ENCODE measurements around the gene PEX19. TPM values are rescaled to one million over a fixed set of nuclear protein-coding genes. Genes with fewer than 3 reads are reported as not detected.
A peak's percentile ranks its signal among the peaks of the same experiment; 100 is the strongest.

The PEX19 gene
- total and polyA plus RNA-seq, 2 experiments from 2014 or later: 82.5 to 172 TPM

DNA sequence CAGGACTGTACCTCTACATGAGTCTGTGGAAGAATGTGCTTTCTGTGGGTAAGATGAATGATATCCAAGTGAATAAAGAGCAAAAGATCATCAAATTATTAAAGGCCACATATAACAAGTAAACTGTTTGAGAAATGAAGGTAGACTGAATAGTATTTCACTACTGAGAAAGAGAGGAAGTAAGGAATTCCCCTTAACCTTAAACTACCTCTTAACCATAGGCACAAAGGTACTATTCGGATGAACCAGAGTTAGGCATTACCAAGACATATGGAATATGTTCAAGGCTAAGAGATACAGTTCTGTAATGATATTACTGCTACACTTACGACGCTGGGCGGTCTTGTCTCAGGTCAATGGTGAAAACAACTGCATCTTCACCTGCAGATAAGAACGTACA lies 48.1 kb downstream of the PEX19 start:
- Histone ChIP-seq H3K36me3 (peaks cover 56% of the 10 kb centered on the region), H3K27me3 (no peaks in the 10 kb centered on the region), H3K9me3 (ENCODE audit: low read depth) (no peaks in the 10 kb centered on the region), H3K4me1 (ENCODE audit: low read depth) (no peaks in the 10 kb centered on the region), H3K27ac (no peak overlapping the region), H3K4me3 (no peak overlapping the region)
- TF ChIP-seq, protein P1, sequence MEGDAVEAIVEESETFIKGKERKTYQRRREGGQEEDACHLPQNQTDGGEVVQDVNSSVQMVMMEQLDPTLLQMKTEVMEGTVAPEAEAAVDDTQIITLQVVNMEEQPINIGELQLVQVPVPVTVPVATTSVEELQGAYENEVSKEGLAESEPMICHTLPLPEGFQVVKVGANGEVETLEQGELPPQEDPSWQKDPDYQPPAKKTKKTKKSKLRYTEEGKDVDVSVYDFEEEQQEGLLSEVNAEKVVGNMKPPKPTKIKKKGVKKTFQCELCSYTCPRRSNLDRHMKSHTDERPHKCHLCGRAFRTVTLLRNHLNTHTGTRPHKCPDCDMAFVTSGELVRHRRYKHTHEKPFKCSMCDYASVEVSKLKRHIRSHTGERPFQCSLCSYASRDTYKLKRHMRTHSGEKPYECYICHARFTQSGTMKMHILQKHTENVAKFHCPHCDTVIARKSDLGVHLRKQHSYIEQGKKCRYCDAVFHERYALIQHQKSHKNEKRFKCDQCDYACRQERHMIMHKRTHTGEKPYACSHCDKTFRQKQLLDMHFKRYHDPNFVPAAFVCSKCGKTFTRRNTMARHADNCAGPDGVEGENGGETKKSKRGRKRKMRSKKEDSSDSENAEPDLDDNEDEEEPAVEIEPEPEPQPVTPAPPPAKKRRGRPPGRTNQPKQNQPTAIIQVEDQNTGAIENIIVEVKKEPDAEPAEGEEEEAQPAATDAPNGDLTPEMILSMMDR (IDR thresholded peaks at IDR 0.05; ENCODE audit: low read depth, low read length): no peak
- DNase-seq (ENCODE audit: low read depth in 1 of 2, low spot score in 1 of 2): no peak

DNA sequence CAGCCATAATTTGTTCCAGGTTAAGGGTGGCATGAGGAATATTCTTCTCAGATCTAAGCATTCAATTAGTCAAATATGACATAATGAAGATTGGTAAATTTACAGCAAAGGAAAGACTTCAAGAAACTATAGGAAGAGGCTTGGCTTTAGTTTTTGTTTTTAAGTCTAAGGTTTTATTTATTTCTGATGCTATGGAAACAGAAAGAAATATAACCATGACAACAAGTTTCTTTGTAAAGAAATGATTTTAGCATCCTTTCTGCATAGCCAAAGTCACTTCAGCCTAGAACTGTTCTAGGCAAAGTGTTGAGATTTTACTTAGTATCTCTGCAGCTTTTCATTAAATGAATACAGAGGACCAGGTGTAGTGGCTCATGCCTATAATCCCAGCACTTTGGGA lies 52.0 kb downstream of the PEX19 start:
- TF ChIP-seq, protein P1 (IDR thresholded peaks at IDR 0.05; ENCODE audit: low read depth, low read length): no peak
- H3K9me3 ChIP-seq (ENCODE audit: low read depth): no peaks in the 10 kb centered on the region
- H3K27me3 ChIP-seq: no peaks in the 10 kb centered on the region
- H3K27ac ChIP-seq: no peak overlapping the region
- no peak overlapping the region for H3K4me3 ChIP-seq
- H3K4me1 ChIP-seq (ENCODE audit: low read depth): no peaks in the 10 kb centered on the region
- DNase-seq (ENCODE audit: low read depth in 1 of 2, low spot score in 1 of 2): no peak
- H3K36me3 ChIP-seq: peaks cover 66% of the 10 kb centered on the region

DNA sequence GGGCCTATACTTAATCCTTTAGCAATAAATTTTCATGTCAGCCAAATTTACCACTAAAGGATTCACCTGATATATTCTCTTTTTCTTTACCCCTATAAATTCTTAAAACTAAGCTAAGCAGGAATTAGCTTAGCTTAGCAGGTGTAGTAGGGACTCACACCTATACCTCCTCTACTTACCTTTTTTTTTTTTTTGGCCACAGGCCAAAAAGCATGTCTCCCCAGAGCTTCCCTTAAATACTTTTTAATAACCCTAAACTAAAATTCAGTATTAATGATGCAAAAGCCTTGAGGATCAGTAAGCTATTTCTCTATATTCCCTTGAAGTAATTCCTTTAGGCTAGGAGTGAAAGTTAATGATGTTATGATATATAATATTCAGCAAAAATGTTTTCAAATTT lies 56.5 kb downstream of the PEX19 start:
- Histone ChIP-seq H3K36me3 (peaks cover 70% of the 10 kb centered on the region), H3K27me3 (no peaks in the 10 kb centered on the region)

DNA sequence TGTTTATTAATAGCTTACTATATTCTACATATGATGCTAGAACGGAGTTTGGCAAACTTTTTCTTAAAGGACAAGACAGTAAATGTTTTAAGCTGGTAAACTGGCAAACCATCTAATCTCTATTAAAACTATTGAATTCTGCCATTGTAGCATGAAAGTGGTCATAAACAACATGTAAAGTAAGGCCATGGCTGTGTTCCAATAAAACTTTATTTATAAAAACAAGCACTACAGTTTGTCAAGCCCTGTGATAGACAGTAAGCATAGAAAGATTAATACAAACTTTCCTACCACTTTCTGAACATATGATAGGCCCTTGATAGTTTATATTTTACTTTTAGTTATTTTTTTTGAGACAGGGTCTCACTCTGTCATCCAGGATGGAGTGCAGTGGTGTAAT lies 57.4 kb downstream of the PEX19 start:
- Histone ChIP-seq H3K27ac (no peak overlapping the region), H3K9me3 (ENCODE audit: low read depth) (no peaks in the 10 kb centered on the region), H3K4me3 (no peak overlapping the region), H3K4me1 (ENCODE audit: low read depth) (peaks cover 6% of the 10 kb centered on the region), H3K36me3 (peaks cover 79% of the 10 kb centered on the region), H3K27me3 (no peaks in the 10 kb centered on the region)
- DNase-seq (ENCODE audit: low read depth in 1 of 2, low spot score in 1 of 2): no peak
- TF ChIP-seq, protein P1 (IDR thresholded peaks at IDR 0.05; ENCODE audit: low read depth, low read length): no peak

More for the DNA sequence above, 56.5 kb downstream of the PEX19 start:
- peaks cover 6% of the 10 kb centered on the region for H3K4me1 ChIP-seq (ENCODE audit: low read depth)
- no peak for DNase-seq (ENCODE audit: low read depth in 1 of 2, low spot score in 1 of 2)
- no peak overlapping the region for H3K27ac ChIP-seq
- no peaks in the 10 kb centered on the region for H3K9me3 ChIP-seq (ENCODE audit: low read depth)
- no peak overlapping the region for H3K4me3 ChIP-seq
- TF ChIP-seq, protein P1 (IDR thresholded peaks at IDR 0.05; ENCODE audit: low read depth, low read length): no peak

DNA sequence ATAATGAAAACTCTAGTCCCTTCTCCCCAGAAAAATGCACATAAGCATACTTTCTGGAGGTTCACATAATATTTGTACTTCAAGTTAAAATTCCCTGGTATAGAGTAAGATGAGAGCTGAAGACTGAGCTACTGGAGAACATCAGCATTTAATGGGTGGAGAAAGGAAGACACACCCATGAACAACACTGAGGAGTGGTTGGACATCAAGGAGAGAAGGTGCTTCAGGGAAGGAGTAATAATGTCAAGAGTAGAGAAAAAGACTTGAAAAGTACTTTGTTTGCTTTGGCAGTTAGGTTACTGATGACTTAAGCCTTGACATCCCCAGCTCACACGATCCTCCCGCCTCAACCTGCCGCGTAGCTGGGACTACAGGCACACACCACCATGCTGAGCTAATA lies 57.9 kb downstream of the PEX19 start:
- TF ChIP-seq, protein P1 (IDR thresholded peaks at IDR 0.05; ENCODE audit: low read depth, low read length): no peak
- Histone ChIP-seq H3K4me3 (no peak overlapping the region), H3K4me1 (ENCODE audit: low read depth) (peaks cover 6% of the 10 kb centered on the region), H3K36me3 (peaks cover 84% of the 10 kb centered on the region), H3K27me3 (no peaks in the 10 kb centered on the region), H3K27ac (peak overlapping the region; percentile 52), H3K9me3 (ENCODE audit: low read depth) (no peaks in the 10 kb centered on the region)
- no peak for DNase-seq (ENCODE audit: low read depth in 1 of 2, low spot score in 1 of 2)

Other genes starting within 250 kb of the PEX19 start
- gene KCNJ10, start 215.0 kb downstream of the PEX19 start, total RNA-seq: 0.11 and 0.42 TPM in 2 replicates
- 0.35 and 0.54 TPM in 2 replicates for gene KCNJ10, start 215.0 kb downstream of the PEX19 start, polyA plus RNA-seq
- 0.03 and 0.11 TPM in 2 replicates for gene KCNJ9, start 203.6 kb downstream of the PEX19 start, total RNA-seq
- 0.09 TPM in 1 of 2 replicates, not detected in the other for gene KCNJ9, start 203.6 kb downstream of the PEX19 start, polyA plus RNA-seq
- gene IGSF8, start 186.5 kb downstream of the PEX19 start, total RNA-seq: 23.0 and 29.1 TPM in 2 replicates
- 21.1 and 32.2 TPM in 2 replicates for gene IGSF8, start 186.5 kb downstream of the PEX19 start, polyA plus RNA-seq
- gene ATP1A2, start 169.4 kb downstream of the PEX19 start, total RNA-seq: 19.3 and 40.9 TPM in 2 replicates
- gene ATP1A2, start 169.4 kb downstream of the PEX19 start, polyA plus RNA-seq: 11.3 and 14.2 TPM in 2 replicates
- 0.57 TPM in 1 of 2 replicates, not detected in the other for gene ATP1A4, start 133.5 kb downstream of the PEX19 start, total RNA-seq
- 0.16 and 0.21 TPM in 2 replicates for gene ATP1A4, start 133.5 kb downstream of the PEX19 start, polyA plus RNA-seq
- 21.4 and 28.3 TPM in 2 replicates for gene CASQ1, start 94.6 kb downstream of the PEX19 start, total RNA-seq
- gene CASQ1, start 94.6 kb downstream of the PEX19 start, polyA plus RNA-seq: 22.5 and 23.6 TPM in 2 replicates
- 112 and 194 TPM in 2 replicates for gene PEA15, start 79.7 kb downstream of the PEX19 start, total RNA-seq
- gene PEA15, start 79.7 kb downstream of the PEX19 start, polyA plus RNA-seq: 64.5 and 93.2 TPM in 2 replicates
- 122 and 210 TPM in 2 replicates for gene DCAF8, start 22.6 kb downstream of the PEX19 start, total RNA-seq
- gene DCAF8, start 22.6 kb downstream of the PEX19 start, polyA plus RNA-seq: 151 and 176 TPM in 2 replicates
- 115 and 129 TPM in 2 replicates for gene COPA, start 58.1 kb upstream of the PEX19 start, total RNA-seq
- gene COPA, start 58.1 kb upstream of the PEX19 start, polyA plus RNA-seq: 139 and 157 TPM in 2 replicates
- gene NCSTN, start 58.2 kb upstream of the PEX19 start, total RNA-seq: 55.4 and 65.8 TPM in 2 replicates
- 97.8 and 113 TPM in 2 replicates for gene NCSTN, start 58.2 kb upstream of the PEX19 start, polyA plus RNA-seq
- gene NHLH1, start 81.9 kb upstream of the PEX19 start, total RNA-seq: 0.11 and 0.12 TPM in 2 replicates
- 1.6 TPM in 1 of 2 replicates, not detected in the other for gene NHLH1, start 81.9 kb upstream of the PEX19 start, polyA plus RNA-seq
- 14.1 and 24.6 TPM in 2 replicates for gene VANGL2, start 115.4 kb upstream of the PEX19 start, total RNA-seq
- gene VANGL2, start 115.4 kb upstream of the PEX19 start, polyA plus RNA-seq: 15.2 and 22.0 TPM in 2 replicates
- not detected in 2 replicates for gene SLAMF6, start 238.1 kb upstream of the PEX19 start, total RNA-seq
- gene SLAMF6, start 238.1 kb upstream of the PEX19 start, polyA plus RNA-seq: not detected in 2 replicates